NCI-H774 (cell line): ENCODE data around the gene RHOG.
A peak's percentile ranks its signal among the peaks of the same experiment; 100 is the strongest.

Experiments
- DNase-seq: peaks from one replicate; lab custom pipeline; 2025; lab: John Stamatoyannopoulos, UW

RHOG gene

DNA sequence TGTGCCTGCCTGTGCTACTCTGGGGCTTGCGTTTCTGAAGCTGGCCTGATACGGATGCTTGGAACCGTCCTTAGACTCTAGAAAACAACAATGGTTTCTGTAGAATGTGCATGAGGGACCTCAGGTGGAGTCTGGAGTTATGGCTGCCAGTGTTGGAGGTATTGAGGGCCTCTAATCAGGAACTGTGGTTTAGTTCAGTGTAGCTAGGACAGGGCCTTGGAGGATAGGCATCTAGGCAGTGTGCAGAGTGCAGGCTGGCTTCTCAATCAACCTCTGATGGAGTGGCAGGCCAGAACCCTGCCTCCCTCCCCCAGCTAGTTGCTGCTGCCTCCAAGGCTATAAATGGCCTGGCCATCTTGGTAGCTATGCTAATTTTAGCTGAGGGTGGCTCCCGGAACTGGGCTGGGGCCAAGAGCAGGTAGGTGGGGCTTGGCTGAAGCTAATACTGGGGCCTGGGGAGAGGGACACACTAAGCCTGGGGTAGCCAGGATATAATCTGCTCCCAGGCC lies 18.7 kb upstream of the RHOG start:
- peak; percentile 29 for DNase-seq

DNA sequence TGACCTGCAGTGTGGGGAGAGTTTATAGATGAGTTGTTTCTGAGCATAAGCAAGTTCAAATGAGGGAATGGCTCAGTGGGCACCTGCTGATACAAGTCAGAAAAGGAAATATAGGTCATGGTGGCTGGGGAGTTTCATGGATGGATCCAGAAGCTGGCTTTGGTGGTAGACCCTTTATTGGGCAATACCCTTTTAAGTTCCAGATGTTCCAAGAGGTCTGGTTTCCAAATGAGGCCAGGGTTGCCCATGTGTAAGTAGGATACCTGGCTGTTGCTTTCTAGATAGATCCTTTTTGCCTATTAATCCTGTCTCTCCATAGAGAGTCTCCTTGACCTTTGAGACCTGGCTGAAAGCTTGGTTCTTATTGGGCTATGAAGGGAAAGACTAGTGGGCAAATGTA lies 16.9 kb upstream of the RHOG start:
- no peak for DNase-seq

DNA sequence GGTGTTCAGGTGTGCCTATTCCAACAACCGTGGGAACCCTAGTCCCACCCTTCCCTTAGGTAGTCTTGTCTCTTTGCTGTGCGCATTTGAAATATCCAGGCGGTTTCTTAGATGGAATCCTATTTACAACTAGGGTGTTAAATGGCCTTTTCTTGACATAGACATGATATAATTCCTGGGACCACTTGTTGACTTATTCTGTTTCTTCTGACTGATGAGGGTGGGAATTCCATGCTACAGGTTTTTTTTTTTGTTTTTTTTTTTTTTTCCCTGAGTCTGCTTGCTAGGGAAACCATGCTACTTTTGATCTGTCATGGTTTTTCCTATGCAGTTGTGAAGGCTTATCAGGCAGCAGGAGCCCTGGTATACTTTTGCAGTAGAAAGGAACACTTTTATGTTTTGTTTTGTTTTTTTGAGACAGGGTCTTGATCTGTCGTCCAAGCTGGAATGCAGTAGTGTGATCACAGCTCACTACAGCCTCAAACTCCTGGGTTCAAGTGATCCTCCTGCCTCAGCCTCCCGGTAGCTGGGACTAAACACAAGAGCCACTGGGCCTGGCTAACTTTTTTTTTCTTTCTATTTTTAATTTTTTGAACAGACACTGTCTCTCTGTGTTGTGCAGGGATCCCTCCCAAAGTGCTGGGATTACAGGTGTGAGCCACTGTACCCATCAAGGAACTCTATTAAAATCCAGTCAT lies 16.2 kb upstream of the RHOG start:
- no peak for DNase-seq

DNA sequence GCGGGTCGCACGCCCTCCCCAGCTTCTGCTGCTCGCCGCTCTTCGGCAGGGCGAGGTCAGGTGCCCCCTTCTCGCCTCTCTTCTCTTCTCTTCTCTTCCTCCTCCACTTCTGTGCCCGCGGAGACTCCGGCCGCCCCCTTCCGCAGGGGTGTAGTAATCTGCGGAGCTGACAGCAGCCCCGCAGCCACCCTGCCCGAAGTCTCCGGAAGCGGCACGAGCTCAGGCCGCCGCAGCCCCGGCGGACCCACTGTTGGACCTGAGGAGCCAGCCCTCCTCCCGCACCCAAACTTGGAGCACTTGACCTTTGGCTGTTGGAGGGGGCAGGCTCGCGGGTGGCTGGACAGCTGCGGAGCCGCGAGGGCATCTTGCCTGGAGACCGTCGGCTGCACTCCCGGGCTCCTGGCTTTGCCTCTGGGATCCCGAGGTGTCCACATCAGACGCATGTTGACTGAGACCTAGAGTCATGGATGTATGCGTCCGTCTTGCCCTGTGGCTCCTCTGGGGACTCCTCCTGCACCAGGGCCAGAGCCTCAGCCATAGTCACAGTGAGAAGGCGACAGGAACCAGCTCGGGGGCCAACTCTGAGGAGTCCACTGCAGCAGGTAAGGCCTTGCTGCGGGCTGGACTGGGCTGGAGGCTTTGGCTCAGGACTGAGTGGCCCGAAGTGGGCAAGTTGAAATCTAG lies 15.2 kb upstream of the RHOG start:
- DNase-seq, result no peak

DNA sequence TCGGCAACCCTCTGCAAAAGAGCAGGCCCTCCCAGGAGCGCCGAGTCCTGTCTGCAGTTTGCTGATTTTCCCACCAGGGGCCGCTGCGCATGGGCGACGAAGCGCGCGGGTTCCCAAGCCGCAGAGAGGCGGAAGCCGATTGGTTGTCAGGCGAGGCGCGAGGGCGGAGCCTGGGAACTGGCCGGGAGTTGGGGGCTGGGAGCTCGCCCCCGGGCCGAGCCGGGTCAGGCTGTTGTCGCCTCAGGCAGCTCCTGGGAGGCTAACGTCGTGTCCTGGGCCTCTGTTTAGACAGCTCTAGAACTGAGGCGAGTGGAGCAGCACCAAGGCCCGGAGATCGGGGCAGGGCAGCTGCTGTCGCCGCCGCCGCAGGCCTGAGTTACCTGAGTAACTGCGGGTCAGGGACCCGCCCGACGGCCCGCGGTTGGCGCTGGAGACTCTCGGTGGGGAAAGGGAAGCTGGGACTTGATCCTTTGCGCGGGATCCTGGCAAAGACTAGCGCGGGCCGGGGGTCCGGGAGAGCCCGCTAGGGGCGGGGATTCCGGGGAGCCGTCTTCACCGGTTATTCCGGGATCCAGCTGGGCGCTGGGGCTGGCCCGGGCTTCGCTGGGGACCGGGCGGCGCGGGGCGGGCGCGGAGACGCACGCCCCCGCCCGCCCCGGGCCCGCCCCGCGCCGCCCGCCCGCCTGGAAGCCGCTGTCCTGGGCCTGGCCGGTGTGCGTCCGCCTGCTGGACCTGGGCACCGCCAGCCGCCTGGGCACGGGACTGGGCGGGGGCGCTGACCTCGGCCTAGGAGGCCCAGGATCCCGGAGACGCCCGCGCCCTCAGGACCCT lies 14.4 kb upstream of the RHOG start, which contains the start of gene STIM1:
STIM1 (plus strand) TSS at position 688 of the 831 bp plus-strand sequence. CDS start 607 bp downstream, outside the sequence.
- DNase-seq, result peak; percentile 91

DNA sequence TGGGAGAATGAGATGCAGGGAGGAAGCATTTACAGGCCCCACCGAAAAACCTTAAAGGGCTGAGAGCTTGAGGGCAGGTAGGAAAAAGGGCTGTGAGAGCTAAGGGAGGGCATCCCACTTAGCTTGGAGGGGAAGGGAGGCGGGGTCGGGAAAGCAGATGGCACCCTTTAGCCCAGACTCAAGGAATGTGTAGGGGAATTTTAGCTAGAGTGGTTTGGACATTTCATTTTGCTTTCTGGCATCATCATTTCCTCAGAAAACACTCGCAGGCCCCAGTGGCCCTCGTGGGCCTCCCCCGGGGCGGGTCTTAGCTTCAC lies 13.9 kb upstream of the RHOG start:
- DNase-seq, result no peak

DNA sequence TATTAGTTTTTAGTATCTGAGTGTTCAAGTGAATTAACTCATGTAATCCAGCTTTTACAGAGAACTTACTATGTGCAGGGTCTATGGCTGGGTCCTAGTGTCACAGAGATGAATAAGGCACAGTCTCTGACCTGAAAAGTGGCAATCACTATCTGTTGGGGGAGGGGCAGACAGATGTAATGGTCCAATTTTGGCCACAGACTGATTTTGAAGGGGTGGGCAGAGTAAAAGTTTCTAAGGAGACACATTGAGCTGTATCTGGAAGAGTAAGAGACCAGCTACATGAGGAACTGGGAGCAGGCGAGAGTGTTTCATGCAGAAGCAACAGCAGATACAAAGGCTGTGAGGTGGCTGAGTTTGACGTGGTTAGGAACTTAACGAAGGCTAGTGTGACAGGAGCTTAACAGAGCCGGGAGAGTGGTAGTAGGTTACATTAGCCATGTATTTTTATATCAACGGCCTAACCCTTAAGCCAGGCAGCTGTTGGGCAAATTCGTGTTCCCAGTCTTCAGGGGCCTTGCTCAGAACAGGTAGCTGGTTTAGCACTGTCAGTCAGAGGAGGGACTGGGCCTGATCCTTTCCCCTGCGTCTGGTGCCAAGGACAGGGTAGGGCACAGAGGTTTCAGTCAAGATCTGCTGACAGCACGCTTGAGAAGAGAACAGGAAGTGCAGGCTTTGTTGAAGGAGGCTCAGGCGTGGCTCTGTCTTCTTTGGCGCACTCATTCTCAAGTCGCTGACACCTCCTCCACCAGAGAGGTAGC lies 13.3 kb upstream of the RHOG start:
- DNase-seq, result no peak

DNA sequence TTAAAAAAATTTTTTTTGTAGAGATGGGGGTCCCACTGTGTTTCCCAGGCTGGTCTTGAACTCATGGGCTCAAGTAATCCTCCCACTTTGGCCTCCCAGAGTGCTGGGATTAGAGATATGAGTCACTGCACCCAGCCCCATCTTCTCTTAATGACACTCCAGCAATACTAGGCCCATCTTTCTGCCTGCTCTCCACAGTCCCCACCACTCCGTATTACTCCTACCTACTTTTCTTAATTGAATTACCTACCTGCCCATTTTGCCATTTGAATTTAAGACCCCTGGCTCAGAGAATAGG lies 12.7 kb upstream of the RHOG start:
- DNase-seq, result no peak

DNA sequence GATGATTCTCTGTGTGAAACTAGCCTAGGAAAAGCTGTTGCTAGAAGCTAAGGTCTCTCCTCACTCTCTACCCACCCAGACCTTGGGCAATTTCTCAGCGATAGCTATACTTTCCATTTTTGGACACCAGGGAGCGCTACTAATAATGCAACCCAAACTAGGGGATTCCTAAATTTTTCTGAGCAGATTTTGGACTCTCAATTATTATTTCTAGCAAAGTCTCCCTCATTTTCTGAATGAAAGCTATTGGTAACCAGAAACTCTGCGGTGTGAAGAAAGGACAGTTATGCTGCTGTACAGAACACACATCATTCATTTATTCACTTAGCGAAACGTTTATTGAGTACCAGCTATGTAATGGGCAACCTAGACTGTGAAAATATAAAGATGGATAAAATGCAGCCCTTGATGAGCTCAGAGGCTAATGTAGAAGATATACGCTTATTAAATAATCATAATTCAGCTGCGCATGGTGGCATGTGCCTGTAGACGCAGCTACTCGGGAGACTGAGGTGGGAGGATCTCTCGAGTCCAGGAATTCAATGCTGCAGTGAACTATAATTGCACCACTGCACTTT lies 8.6 kb upstream of the RHOG start:
- DNase-seq, result peak; percentile 7

DNA sequence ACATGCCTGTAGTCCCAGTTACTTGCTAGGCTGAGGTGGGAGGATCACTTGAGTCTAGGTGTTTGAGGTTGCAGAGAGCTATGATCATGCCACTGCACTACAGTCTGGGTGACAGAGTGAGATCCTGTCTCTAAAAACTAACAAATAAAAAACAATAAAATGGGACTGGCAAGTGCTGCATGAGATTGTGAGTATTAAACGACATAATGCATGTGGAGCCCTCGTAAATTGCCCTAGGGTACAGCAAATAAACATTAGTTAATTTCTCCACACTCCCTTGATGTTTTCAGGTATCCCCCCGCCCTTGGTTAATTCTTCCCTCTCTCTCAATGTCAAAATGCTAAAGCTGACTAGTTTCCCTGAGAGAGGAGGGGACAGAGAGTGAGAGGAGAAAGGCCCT lies 4.9 kb upstream of the RHOG start:
- no peak for DNase-seq

DNA sequence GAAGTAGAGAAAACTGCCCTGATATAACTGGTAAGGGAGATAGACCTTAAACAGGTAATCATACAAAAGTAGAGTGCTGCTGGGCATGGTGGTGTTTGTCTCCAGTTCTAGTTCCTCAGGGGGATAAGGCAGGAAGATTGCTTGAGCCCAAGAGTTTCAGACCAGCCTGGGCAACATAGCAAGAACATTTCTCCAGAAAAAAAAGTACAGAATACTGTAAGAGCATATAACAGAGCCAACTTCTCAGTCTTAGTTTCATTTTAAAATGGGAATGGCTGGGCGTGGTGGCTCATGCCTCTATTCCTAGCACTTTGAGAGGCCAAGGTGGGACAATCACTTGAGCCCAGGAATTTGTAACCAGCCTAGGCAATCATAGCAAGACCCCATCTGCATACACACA lies 4.5 kb upstream of the RHOG start:
- DNase-seq, result no peak

DNA sequence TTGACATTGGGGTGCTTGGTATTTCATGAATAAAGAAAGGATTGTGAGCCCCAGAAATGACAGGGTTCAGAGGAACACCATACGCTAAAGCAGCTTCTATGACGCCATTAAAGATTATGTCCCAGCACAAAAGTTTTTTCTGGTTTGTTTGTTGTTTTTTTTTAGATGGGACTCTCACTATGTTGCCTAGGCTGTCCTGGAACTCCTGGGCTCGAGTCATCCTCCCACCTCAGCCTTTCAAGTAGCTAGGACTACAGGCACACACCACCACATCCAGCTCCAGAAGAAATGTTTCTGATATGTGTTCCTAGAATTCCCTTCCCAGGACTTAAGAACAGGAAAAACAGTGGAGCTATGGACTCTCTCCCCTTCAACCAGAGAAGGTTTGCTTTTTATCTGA lies 2.6 kb upstream of the RHOG start:
- DNase-seq, result no peak

DNA sequence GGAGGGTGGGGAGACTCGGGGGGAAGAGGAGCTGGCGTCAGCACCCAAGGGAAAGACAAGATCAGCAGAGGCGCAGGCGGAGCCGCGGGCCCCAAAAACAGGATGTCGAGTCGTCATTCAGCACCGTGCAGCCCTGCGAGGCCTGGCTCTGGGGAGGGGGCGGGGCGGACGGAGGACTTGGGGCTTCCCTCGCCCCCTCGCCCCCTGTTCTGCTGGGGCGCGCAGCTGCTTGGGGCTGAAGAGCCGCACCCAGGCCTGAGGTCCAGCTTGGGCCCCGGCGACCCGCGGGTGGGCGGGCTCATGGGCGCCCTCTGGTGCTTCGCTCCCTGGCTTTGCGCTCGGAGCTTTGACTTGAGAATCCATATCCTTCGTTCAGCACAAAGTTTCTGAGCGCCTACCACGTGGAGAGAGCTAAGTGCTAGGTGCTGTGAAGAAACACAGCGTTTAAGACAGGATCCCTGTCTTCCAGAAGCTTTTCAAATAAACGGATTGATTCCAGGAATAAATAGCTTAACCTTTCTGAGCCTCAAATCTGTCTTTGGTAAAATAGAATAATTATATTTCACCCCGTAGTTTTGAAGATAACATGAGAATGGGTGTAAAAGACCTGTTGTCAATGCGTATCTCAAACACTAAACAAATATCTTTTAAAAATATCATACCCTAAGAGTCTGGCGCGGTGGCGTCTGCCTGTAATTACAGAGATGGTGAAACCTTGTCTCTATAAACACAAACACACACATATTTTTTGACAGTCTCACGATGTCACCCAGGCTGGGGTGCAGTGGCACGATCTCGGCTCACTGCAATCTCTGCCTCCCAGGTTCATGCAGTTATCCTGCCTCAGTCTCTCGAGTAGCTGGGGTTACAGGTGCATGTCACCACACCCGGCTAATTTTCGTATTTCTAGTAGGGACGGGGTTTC lies 929 bp upstream of the RHOG start:
- DNase-seq, result peak; percentile 65

DNA sequence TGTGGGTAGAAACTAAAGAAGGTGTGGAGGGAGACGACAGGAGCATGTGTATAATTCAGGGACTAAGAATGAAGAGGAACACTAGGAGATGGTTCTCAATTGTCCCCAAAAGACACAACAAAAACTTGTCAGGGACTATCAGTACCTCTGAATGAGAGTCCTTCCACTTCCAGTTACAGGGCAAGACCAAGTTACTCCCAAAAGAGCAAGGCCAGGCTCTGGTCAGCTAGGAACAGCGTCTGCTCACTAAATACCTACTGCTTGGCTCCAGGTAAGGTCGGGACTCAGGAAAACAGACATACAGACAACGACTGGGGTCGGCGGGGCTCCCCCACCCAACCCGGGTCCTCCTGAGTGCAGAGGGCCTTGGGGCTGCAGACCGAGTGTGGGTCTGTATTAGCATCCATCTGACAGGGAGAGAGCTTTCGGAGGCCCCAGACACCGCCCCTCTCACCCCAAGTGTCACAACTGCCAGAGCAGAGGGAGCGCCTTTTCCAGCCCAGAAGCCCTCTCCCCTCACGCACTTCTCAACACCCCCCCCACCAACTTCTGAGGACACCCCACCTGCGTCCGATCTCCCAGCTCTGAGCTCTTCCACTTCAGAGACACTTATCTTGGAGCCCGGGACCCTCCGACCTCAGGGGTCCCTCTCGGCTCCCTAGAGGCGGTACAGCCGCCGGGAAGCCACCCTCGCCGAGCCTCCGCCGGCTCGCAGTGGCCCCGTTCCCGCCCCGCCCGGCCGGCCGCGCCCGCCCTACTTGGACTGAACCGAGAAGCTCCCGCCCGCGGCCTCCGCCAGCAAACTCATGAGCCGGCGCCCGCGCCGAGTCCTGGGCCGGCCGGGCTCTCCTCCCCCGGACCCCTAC lies 522 bp downstream of the RHOG start:
- no peak for DNase-seq

DNA sequence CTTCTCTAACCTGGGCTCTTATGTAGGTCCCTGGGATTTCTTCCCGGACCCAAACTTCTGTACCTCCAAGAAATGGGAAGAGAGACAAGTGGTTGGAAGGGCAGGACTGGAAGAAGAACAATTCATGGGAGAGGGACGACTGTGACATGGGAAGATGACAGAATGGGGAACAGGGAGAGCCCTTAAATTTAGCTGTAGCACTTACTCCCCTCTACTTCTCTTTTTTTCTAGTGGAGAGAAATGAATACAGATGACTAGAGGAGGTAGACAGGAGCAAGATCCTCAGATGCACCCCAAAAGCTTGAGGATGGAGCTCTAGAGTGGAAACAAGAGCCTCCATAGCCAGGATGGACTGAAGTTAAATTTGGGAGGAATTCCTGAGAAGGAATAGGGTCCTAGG lies 2.3 kb downstream of the RHOG start:
- DNase-seq, result no peak

DNA sequence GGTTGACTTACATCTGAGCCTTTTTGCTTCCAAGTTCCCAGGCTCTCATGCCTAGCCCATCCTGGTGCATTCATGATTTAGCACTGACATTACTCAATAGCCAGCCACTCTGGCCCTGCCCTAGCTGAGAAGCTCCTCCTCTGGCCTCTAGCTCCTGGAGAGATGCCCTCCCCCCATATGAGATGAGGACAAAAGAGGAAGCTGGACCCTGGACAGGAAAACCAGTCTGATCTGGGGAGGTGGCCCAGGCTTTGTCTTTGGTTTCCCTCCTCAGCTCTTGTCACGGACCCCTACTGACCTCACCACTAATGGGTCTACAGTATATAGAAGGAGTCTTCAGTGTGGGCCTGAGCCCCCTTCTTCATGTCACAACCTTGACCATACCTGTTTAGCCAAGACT lies 3.0 kb downstream of the RHOG start:
- no peak for DNase-seq

DNA sequence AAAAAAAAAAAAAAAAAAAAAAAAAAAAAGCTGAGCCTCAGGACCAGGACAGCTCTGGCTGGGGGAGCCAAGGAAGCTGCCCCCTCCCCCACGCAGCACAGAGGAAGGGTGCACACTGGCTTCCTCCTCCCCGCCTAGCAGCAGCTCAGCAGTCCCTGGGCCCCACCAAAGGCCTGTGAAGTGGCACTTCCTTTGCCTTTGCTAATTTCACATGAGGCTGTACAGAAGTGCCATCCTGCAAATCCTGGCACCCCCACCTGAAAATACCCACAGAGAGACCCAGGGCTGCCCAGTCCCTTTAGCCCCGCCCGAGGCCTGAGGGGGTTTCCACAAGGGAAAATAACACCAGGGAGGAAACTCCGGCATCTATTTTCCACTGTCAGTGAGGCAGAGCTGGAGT lies 3.9 kb downstream of the RHOG start:
- no peak for DNase-seq

DNA sequence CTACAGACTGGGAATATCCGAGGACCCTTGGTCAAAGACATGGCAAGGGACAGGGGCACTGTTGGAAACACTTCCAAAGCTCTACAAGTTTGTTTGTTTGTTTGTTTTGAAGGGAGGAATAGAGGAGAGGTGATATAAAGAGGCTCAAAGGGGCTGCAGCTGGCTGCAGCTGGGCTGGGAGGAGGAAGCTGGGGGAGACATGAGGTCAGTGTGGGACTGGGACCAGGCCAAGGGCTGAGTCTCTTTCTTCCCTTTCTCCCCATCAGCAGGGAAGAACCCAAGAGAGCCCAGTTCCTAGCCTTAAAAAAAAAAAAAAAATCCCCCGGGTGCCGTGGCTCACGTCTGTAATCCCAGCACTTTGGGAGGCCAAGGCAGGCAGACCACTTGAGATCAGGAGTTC lies 5.0 kb downstream of the RHOG start:
- no peak for DNase-seq

DNA sequence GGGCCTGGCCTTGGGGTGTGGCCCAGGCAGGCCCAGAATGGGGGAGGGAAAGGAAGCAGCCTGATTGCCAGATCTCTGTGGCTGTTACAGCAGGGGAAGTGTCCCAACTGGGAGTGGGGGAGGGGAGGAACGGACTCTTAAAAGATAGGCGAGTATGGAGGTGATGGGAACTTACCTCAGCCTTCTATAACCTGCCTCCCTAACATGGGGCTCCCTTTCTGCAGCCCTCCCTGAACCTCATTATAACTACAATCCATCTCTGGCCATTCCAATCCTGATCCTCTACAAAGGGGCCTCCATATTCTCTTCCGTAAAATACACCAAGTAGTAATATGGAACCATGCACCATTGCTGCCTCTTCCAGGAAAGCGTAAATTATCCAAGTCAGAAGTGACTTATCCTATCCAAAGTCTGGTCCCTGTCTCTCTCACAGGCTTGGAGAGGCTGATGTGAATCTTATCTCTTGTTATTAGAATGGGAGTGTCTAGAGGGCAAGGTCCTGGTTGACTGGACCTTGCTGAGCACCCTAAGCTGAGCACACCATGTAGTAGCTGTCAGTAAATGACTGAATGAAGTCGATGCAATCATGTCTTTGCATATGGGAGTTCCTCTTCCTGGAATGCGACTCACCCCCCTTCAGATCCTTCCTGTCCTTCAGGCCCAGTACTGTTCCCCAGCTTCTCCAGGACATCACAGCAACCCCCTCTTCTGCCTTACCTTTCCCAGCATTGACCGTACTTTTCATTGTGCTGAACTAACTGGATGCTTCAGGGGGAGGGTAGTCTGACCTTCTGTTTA lies 5.9 kb downstream of the RHOG start:
- no peak for DNase-seq
